Stimulated activated CD8-positive, alpha-beta memory T cell treated with anti-CD3 and anti-CD28 coated beads, Interleukin-4, amount 100 ng/mL, for 4 hours (primary cell): ENCODE measurements around the gene SPATA21.

Source experiments
- DNase-seq, 2 donors: peaks; one replicate each; pipeline ENCODE4 v3.0.0-alpha.2; 2020; ENCODE audit warnings: low read depth in 2 of 2, low spot score in 1 of 2

Gene SPATA21

DNA sequence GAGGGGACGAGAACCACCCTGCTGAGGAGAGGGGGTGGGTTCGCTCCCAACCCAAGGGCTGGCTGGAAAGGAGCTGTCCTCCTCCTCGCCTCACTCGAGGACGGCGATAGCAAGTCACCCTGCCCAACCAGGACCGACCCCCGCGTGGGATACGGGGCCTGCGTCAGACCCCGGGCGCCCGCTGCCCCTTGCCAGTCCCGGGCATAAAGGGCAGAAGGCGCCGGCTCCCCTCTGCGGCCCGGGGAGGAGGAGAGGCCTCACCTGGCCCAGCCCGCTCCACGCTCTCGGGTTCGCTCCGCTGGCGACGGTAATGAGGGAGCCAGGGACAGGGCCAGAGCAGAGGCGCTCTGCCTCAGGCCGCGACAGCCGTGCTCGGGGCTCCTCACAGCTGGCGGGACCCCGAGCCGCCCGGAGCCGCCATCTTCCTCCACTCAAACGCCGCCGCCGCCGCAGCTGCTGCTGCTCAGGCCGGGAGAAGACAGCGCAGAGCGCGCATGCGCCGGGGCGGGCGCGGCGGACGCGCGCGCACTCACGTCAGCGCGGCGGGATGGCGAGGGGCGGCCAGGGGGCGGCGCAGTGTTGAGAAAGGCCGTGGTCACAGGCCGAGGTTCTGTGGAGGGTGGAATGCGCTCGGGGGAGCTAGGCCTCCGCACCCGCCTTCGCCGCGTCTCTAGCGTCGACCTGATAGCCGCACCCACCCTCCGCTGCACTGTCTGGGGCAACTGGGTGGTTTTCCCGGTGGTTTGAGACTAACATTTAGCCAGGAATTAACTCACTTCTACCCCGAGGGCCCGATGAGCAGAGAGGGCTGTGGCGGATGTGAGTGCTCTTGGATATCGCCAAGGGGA, 85.0 kb downstream of the SPATA21 start, which contains the start of gene FBXO42:
TSS of gene FBXO42 (minus strand) at position 487 of the 848 bp plus-strand sequence. CDS start 37,062 bp downstream, outside the sequence.
- peak; percentile 66 to 79 for DNase-seq

GRCh38 chr1:16351456-16351993, 85.7 kb downstream of the SPATA21 start:
- no peak for DNase-seq

GRCh38 chr1:16349847-16350406, 87.3 kb downstream of the SPATA21 start:
- no peak for DNase-seq
